ENCODE measurements around the gene ZMAT5. TPM values are rescaled to one million over a fixed set of nuclear protein-coding genes. Genes with fewer than 3 reads are reported as not detected.

Gene ZMAT5
- polyA plus RNA-seq, 1 experiment = 16.4 TPM

DNA sequence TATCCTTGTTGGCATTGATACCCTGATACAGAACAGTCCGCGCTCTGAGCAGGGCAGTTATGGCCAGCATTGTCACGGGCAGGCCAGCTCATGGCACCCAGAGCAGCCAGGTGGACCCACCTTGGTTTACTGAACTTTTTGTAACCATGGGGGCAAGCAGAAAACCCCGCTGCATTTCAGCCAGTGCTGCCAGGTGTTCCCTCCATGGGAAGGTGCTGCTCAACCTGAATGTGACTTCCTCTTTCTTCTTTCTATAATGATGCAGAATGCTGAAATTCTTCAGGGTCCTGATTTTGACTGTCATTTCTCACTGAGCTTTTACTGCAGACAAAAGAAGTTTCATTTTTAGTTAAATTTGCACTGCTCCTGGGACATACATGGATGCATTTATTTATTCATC, 82.6 kb downstream of the ZMAT5 start:
- ChIA-PET POLR2A (no interaction called here), CTCF (no interaction called here)
- Histone ChIP-seq H3K27me3 (ENCODE audit: control insufficient read depth, insufficient read depth, low read length) (no peaks in the 10 kb centered on the region), H3K4me3 (ENCODE audit: low read depth, low read length) (no peak overlapping the region), H3K9me3 (ENCODE audit: control insufficient read depth, insufficient read depth, low read length) (no peaks in the 10 kb centered on the region), H3K27ac (ENCODE audit: low read depth, low read length) (no peak overlapping the region)
- no peak for DNase-seq (ENCODE audit: low read depth, low spot score)
- TF ChIP-seq, protein P1, sequence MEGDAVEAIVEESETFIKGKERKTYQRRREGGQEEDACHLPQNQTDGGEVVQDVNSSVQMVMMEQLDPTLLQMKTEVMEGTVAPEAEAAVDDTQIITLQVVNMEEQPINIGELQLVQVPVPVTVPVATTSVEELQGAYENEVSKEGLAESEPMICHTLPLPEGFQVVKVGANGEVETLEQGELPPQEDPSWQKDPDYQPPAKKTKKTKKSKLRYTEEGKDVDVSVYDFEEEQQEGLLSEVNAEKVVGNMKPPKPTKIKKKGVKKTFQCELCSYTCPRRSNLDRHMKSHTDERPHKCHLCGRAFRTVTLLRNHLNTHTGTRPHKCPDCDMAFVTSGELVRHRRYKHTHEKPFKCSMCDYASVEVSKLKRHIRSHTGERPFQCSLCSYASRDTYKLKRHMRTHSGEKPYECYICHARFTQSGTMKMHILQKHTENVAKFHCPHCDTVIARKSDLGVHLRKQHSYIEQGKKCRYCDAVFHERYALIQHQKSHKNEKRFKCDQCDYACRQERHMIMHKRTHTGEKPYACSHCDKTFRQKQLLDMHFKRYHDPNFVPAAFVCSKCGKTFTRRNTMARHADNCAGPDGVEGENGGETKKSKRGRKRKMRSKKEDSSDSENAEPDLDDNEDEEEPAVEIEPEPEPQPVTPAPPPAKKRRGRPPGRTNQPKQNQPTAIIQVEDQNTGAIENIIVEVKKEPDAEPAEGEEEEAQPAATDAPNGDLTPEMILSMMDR (IDR thresholded peaks at IDR 0.05; ENCODE audit: low read depth, low read length) = no peak

DNA sequence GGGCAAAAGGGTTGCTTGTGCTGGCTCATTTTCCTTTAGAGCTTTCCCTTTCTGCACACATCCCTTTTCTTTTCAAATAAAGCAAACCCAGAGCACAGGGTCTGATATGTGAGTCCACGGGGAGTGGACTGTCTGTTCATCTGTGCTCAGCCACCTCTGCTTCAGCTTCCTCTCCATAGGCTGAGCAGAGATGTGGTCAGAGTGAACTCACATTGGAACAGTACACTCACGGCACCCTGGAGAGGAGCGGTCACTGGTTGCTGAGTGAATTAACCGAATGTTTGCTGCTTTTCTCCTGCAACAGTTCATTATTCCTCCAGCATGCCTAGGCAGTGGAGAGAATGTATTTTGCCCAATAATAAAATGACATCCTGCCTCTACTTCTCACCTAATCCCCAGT, 83.3 kb downstream of the ZMAT5 start:
- DNase-seq (ENCODE audit: low read depth, low spot score) = no peak
- no peak overlapping the region for H3K4me3 ChIP-seq (ENCODE audit: low read depth, low read length)
- TF ChIP-seq, protein P1 (IDR thresholded peaks at IDR 0.05; ENCODE audit: low read depth, low read length) = no peak
- H3K27ac ChIP-seq (ENCODE audit: low read depth, low read length) = no peak overlapping the region
- ChIA-PET CTCF (interaction anchor here (1.1 kb wide), 1 partner anchor 405 kb away, joined by 4 read pairs; no protein-coding TSS in a partner anchor), POLR2A (no interaction called here)
- no peaks in the 10 kb centered on the region for H3K27me3 ChIP-seq (ENCODE audit: control insufficient read depth, insufficient read depth, low read length)
- no peaks in the 10 kb centered on the region for H3K9me3 ChIP-seq (ENCODE audit: control insufficient read depth, insufficient read depth, low read length)

Small RNA genes lying within 50 kb of the gene (small RNA-seq; reads per million reads assigned to genes)
- gene AC004882.2 (ENCODE audit: insufficient read length, low read depth) (not detected), gene RF00019 (ENCODE audit: insufficient read length, low read depth) (not detected)

Other genes starting within 250 kb of the ZMAT5 start
- 92.0 and 93.7 TPM in 2 replicates for gene THOC5, start 213.2 kb downstream of the ZMAT5 start, polyA plus RNA-seq (2011; rRNA removed)
- gene NIPSNAP1, start 185.9 kb downstream of the ZMAT5 start, polyA plus RNA-seq (2011; rRNA removed) = 84.4 and 89.5 TPM in 2 replicates
- gene NF2, start 163.4 kb downstream of the ZMAT5 start, polyA plus RNA-seq (2011; rRNA removed) = 52.3 and 57.6 TPM in 2 replicates
- gene CABP7, start 47.0 kb downstream of the ZMAT5 start, polyA plus RNA-seq (2011; rRNA removed) = 0.04 TPM in 1 of 2 replicates, not detected in the other
- gene UQCR10, start 362 bp upstream of the ZMAT5 start, polyA plus RNA-seq (2011; rRNA removed) = 170 and 197 TPM in 2 replicates
- 45.9 and 50.4 TPM in 2 replicates for gene ASCC2, start 71.3 kb upstream of the ZMAT5 start, polyA plus RNA-seq (2011; rRNA removed)
- gene MTMR3, start 116.2 kb upstream of the ZMAT5 start, polyA plus RNA-seq (2011; rRNA removed) = 27.8 and 28.8 TPM in 2 replicates